ENCODE results near the gene KCNIP4.

- no peak for TF ChIP-seq CTCF (IDR thresholded peaks at IDR 0.05)
- TF ChIP-seq POLR2A (IDR thresholded peaks at IDR 0.05) = no peak
- TF ChIP-seq EP300 (IDR thresholded peaks at IDR 0.05; ENCODE audit: low read depth) = no peak
- TF ChIP-seq POLR2AphosphoS5 (IDR thresholded peaks at IDR 0.05) = no peak
Measured at GRCh38 chr4:21554500-21554899, 394.1 kb downstream of the KCNIP4 start.

Measured in transverse colon (tissue), 4 donors.